Activated CD4-positive, alpha-beta T cell treated with anti-CD3 and anti-CD28 coated beads for 36 hours (primary cell): ENCODE measurements around the gene CR1L. TPM values are rescaled to one million over a fixed set of nuclear protein-coding genes. Genes with fewer than 3 reads are reported as not detected.
"Not testable (repeated sequence)": the region's sequence is repeated elsewhere in the genome, so short reads cannot be mapped to it uniquely, and the experiment has no call there.

ENCODE experiments used
- ATAC-seq: fragments of 200-7000 bp; cut with Tn5 transposase; one replicate; pipeline ENCODE4 v1.10.0; 2021; ENCODE audit warnings: mild to moderate bottlenecking, moderate library complexity
- CTCF ChIA-PET: fragments of 350-600 bp; sonication (Branson Sonifier 250); formaldehyde crosslinking; loops from one replicate; lab custom pipeline; 2021; ENCODE audit warnings: antibody characterized with exemption; lab: Charles Lee
- POLR2A ChIA-PET: fragments of 350-600 bp; sonication (Branson Sonifier 250); formaldehyde crosslinking; loops from one replicate; lab custom pipeline; 2021; ENCODE audit warnings: antibody characterized with exemption, inconsistent platforms; lab: Charles Lee
- DNase-seq: peaks from one replicate; pipeline ENCODE4 v3.0.0-alpha.2; 2020
- H3K27ac Mint-ChIP-seq: one replicate; pipeline ENCODE4 v1.8.0; 2021; ENCODE audit warnings: mixed read lengths
- H3K27me3 Mint-ChIP-seq: one replicate; pipeline ENCODE4 v1.8.0; 2021; ENCODE audit warnings: mixed read lengths
- H3K36me3 Mint-ChIP-seq: one replicate; pipeline ENCODE4 v1.8.0; 2021; ENCODE audit warnings: low read depth, mixed read lengths
- H3K4me1 Mint-ChIP-seq: one replicate; pipeline ENCODE4 v1.8.0; 2021; ENCODE audit warnings: mixed read lengths
- H3K4me3 Mint-ChIP-seq: one replicate; pipeline ENCODE4 v1.8.0; 2021; ENCODE audit warnings: mild to moderate bottlenecking, moderate library complexity, mixed read lengths
- H3K9me3 Mint-ChIP-seq: one replicate; pipeline ENCODE4 v1.8.0; 2021; ENCODE audit warnings: low read depth, mixed read lengths
- intact Hi-C, 2 experiments: fragments of 100-400 bp; cut with DNase I in 1 of 2; cut with micrococcal nuclease in 1 of 2; formaldehyde crosslinking; loops; one replicate each; pipeline versions ENCODE4 v1.14.2 to v1.15.1; 2022 to 2024; cut with DNase I, micrococcal nuclease
- total RNA-seq, 2 experiments: library from RNA; stranded (reverse); gene quantifications; one replicate each; pipeline ENCODE4 v1.2.3, GENCODE V29; 2021

Gene CR1L
- total RNA-seq, 2 experiments from 2014 or later: not detected

- H3K4me1 Mint-ChIP-seq, intact Hi-C loops, ATAC-seq, CTCF ChIA-PET, H3K36me3 Mint-ChIP-seq, POLR2A ChIA-PET, DNase-seq, H3K4me3 Mint-ChIP-seq, H3K9me3 Mint-ChIP-seq, H3K27ac Mint-ChIP-seq: not testable (repeated sequence)
- H3K27me3 Mint-ChIP-seq: peaks cover 20% of the 10 kb centered on the region
Measured at GRCh38 chr1:207661420-207661819, 16.5 kb downstream of the CR1L start.

GRCh38 chr1:207666342-207666741, 21.4 kb downstream of the CR1L start:
- intact Hi-C loops: no loop called here
- Mint-ChIP-seq H3K36me3 (peaks cover 1% of the 10 kb centered on the region), H3K4me1 (no peaks in the 10 kb centered on the region), H3K27me3 (peaks cover 49% of the 10 kb centered on the region), H3K27ac (no peak overlapping the region), H3K9me3 (peaks cover 2% of the 10 kb centered on the region), H3K4me3 (no peak overlapping the region)
- DNase-seq (no peak), ATAC-seq (no peak)
- CTCF ChIA-PET: interaction anchor here (0.6 to 1.0 kb wide), 2 partner anchors 20 to 128 kb away, joined by 3 to 4 read pairs; no protein-coding TSS in a partner anchor
- POLR2A ChIA-PET: no interaction called here

- Mint-ChIP-seq H3K9me3 (peaks cover 2% of the 10 kb centered on the region), H3K36me3 (no peaks in the 10 kb centered on the region), H3K27ac (no peak overlapping the region), H3K4me3 (no peak overlapping the region), H3K4me1 (peaks cover 5% of the 10 kb centered on the region), H3K27me3 (peaks cover 56% of the 10 kb centered on the region)
- intact Hi-C loops: loop anchor here in 1 of 2 experiments (5.0 kb wide), 1 partner anchor 587 kb away; no protein-coding TSS in a partner anchor
- ChIA-PET CTCF (no interaction called here), POLR2A (no interaction called here)
- ATAC-seq: no peak
- DNase-seq: no peak
Measured at GRCh38 chr1:207669528-207670009, 24.6 kb downstream of the CR1L start.

GRCh38 chr1:207670192-207670591, 25.3 kb downstream of the CR1L start:
- ChIA-PET POLR2A (no interaction called here), CTCF (no interaction called here)
- Mint-ChIP-seq H3K4me1 (peaks cover 5% of the 10 kb centered on the region), H3K27me3 (peaks cover 55% of the 10 kb centered on the region), H3K4me3 (no peak overlapping the region), H3K27ac (no peak overlapping the region), H3K36me3 (no peaks in the 10 kb centered on the region), H3K9me3 (peaks cover 2% of the 10 kb centered on the region)
- no peak for DNase-seq
- ATAC-seq: no peak
- intact Hi-C loops: loop anchor here in 1 of 2 experiments (5.0 kb wide), 1 partner anchor 588 kb away; no protein-coding TSS in a partner anchor

- Mint-ChIP-seq H3K27ac (no peak overlapping the region), H3K36me3 (no peaks in the 10 kb centered on the region), H3K9me3 (peaks cover 2% of the 10 kb centered on the region), H3K27me3 (peaks cover 55% of the 10 kb centered on the region), H3K4me3 (no peak overlapping the region), H3K4me1 (peaks cover 5% of the 10 kb centered on the region)
- no peak for DNase-seq
- CTCF ChIA-PET: no interaction called here
- ATAC-seq: no peak
- intact Hi-C loops: loop anchor here in 1 of 2 experiments (5.0 kb wide), 1 partner anchor 589 kb away; no protein-coding TSS in a partner anchor
- POLR2A ChIA-PET: interaction anchor here (0.7 kb wide), 1 partner anchor 610 kb away, joined by 3 read pairs; no protein-coding TSS in a partner anchor
Measured at GRCh38 chr1:207670997-207671396, 26.1 kb downstream of the CR1L start.

GRCh38 chr1:207672522-207673130, 27.7 kb downstream of the CR1L start:
- H3K4me1 Mint-ChIP-seq: peaks cover 5% of the 10 kb centered on the region
- no peaks in the 10 kb centered on the region for H3K9me3 Mint-ChIP-seq
- intact Hi-C loops: loop anchor here in 1 of 2 experiments (5.0 kb wide), 1 partner anchor 590 kb away; no protein-coding TSS in a partner anchor
- DNase-seq (peak; percentile 61), ATAC-seq (peak; percentile 61)
- H3K27me3 Mint-ChIP-seq: peaks cover 44% of the 10 kb centered on the region
- POLR2A ChIA-PET: no interaction called here
- H3K36me3 Mint-ChIP-seq: no peaks in the 10 kb centered on the region
- no peak overlapping the region for H3K27ac Mint-ChIP-seq
- CTCF ChIA-PET: interaction anchor here (0.6 to 2.3 kb wide), 5 partner anchors 10 to 588 kb away, joined by 3 to 7 read pairs (median 3); no protein-coding TSS in a partner anchor
- H3K4me3 Mint-ChIP-seq: no peak overlapping the region

- Mint-ChIP-seq H3K27ac (no peak overlapping the region), H3K27me3 (peaks cover 41% of the 10 kb centered on the region), H3K9me3 (no peaks in the 10 kb centered on the region), H3K4me1 (peaks cover 5% of the 10 kb centered on the region), H3K4me3 (no peak overlapping the region), H3K36me3 (no peaks in the 10 kb centered on the region)
- CTCF ChIA-PET: interaction anchor here (0.6 to 2.3 kb wide), 6 partner anchors 13 to 1877 kb away, joined by 3 to 7 read pairs (median 3); no protein-coding TSS in a partner anchor
- peak; percentile 51 for ATAC-seq
- POLR2A ChIA-PET: no interaction called here
- no peak for DNase-seq
- intact Hi-C loops: loop anchor here in 1 of 2 experiments (5.0 kb wide), 1 partner anchor 591 kb away; no protein-coding TSS in a partner anchor
Measured at GRCh38 chr1:207673399-207673798, 28.5 kb downstream of the CR1L start.

- no peak for ATAC-seq
Measured at GRCh38 chr1:207676153-207676552, 31.2 kb downstream of the CR1L start.

GRCh38 chr1:207680590-207681388, 35.9 kb downstream of the CR1L start:
- H3K9me3 Mint-ChIP-seq, DNase-seq, ATAC-seq, H3K27ac Mint-ChIP-seq, CTCF ChIA-PET, H3K4me1 Mint-ChIP-seq, POLR2A ChIA-PET, H3K27me3 Mint-ChIP-seq, H3K36me3 Mint-ChIP-seq, intact Hi-C loops, H3K4me3 Mint-ChIP-seq: not testable (repeated sequence)

More at GRCh38 chr1:207676153-207676552, 31.2 kb downstream of the CR1L start:
- ChIA-PET POLR2A (interaction anchor here (0.7 kb wide), 1 partner anchor 28 kb away, joined by 11 read pairs; no protein-coding TSS in a partner anchor), CTCF (no interaction called here)
- peaks cover 5% of the 10 kb centered on the region for H3K4me1 Mint-ChIP-seq
- H3K9me3 Mint-ChIP-seq: no peaks in the 10 kb centered on the region
- DNase-seq: no peak
- intact Hi-C loops: no loop called here
- peaks cover 26% of the 10 kb centered on the region for H3K27me3 Mint-ChIP-seq
- H3K27ac Mint-ChIP-seq: no peak overlapping the region
- H3K36me3 Mint-ChIP-seq: no peaks in the 10 kb centered on the region
- no peak overlapping the region for H3K4me3 Mint-ChIP-seq

GRCh38 chr1:207682872-207683434, 38.0 kb downstream of the CR1L start:
- H3K27me3 Mint-ChIP-seq, H3K27ac Mint-ChIP-seq, intact Hi-C loops, H3K36me3 Mint-ChIP-seq, POLR2A ChIA-PET, DNase-seq, H3K4me3 Mint-ChIP-seq, H3K9me3 Mint-ChIP-seq, ATAC-seq, H3K4me1 Mint-ChIP-seq: not testable (repeated sequence)
- CTCF ChIA-PET: interaction anchor here (1.3 kb wide), 1 partner anchor 11 kb away, joined by 3 read pairs; no protein-coding TSS in a partner anchor

GRCh38 chr1:207690551-207690950, 45.6 kb downstream of the CR1L start:
- not testable (repeated sequence) for ATAC-seq
- POLR2A ChIA-PET: interaction anchor here (0.6 kb wide), 1 partner anchor 524 kb away, joined by 3 read pairs; no protein-coding TSS in a partner anchor

More at GRCh38 chr1:207690551-207690950, 45.6 kb downstream of the CR1L start:
- H3K27me3 Mint-ChIP-seq, CTCF ChIA-PET, H3K27ac Mint-ChIP-seq, H3K4me3 Mint-ChIP-seq, H3K4me1 Mint-ChIP-seq, H3K36me3 Mint-ChIP-seq, intact Hi-C loops, H3K9me3 Mint-ChIP-seq, DNase-seq: not testable (repeated sequence)
